Daoy (cell line): ENCODE data around the gene SRSF8. TPM values are rescaled to one million over a fixed set of nuclear protein-coding genes. Genes with fewer than 3 reads are reported as not detected.
"Not testable (repeated sequence)": the region's sequence is repeated elsewhere in the genome, so short reads cannot be mapped to it uniquely, and the experiment has no call there.

Experiments
- DNase-seq: peaks from one replicate; pipeline ENCODE4 v3.0.0-alpha.2; 2015; ENCODE audit warnings: low read depth
- total RNA-seq: library from RNA; depleted of rRNA; stranded (reverse); fragments of >200 nt; shearing (Covaris generic); gene quantifications from 2 replicates; pipeline ENCODE4 v1.2.3, GENCODE V29; 2014; rRNA removed

Gene SRSF8, protein sequence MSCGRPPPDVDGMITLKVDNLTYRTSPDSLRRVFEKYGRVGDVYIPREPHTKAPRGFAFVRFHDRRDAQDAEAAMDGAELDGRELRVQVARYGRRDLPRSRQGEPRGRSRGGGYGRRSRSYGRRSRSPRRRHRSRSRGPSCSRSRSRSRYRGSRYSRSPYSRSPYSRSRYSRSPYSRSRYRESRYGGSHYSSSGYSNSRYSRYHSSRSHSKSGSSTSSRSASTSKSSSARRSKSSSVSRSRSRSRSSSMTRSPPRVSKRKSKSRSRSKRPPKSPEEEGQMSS
- 11.1 and 25.1 TPM in 2 replicates for total RNA-seq

DNA sequence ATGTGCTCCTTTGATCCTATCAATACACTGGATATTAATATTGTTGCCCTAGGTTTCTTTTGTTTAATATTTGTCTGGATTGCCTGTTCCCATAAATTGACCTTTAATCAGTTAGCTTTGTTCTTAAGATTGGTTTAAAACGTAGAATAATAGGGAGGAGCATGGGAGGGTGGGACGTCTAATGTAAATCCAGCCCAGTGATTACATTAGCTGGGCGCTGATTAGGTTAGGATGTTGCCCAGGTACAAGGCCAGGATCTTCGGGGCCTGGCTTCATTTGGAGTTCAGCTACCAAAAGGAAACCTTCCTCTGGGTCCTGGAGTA is at the start of gene SRSF8:
Gene SRSF8, plus strand, starts transcription at position 204 of the 323 bp plus-strand sequence. CDS start 308 bp downstream, outside the sequence.
- no peak for DNase-seq

DNA sequence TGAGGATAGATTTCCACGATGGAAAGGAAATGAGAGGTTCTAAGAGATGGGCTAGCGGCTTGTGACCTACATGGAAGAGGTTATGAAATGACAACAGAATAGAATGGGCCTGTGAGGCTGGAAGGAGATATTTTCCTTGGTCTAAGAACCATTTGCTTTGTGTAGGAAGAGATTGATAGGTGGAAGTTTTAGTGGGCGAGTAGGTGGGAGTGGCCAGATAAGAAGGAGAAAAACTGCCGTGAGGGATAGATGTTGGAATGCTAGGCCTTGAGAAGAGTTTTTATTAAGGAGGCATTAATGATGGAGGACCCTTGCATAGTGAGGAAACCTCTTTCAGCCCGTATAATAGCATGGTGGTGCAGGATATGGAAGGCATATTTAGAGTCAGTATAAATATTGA is 45.3 kb upstream of the SRSF8 start:
- DNase-seq = not testable (repeated sequence)

DNA sequence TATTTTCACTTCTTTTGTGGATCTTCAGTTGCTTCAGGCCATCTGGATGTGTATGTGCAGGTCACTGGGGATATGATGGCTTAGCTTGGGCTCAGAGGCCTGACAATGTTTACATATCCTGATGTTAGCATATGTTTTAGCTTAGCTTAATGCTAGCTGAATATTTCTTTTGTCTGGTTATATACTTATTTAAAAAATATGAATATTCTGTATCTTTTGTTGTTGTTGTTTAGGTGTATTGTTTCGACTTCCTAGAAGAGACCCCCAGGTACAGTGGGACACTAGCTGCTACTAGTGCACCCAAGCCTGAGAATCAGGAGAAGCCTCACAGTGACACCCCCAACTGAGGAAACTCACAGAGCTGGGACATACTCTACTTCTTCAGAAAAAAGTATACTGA is 41.8 kb upstream of the SRSF8 start, which contains the start of gene KDM4E:
Gene KDM4E, plus strand, starts transcription at position 301 of the 400 bp plus-strand sequence. CDS start 300 bp downstream, outside the sequence.
- no peak for DNase-seq

DNA sequence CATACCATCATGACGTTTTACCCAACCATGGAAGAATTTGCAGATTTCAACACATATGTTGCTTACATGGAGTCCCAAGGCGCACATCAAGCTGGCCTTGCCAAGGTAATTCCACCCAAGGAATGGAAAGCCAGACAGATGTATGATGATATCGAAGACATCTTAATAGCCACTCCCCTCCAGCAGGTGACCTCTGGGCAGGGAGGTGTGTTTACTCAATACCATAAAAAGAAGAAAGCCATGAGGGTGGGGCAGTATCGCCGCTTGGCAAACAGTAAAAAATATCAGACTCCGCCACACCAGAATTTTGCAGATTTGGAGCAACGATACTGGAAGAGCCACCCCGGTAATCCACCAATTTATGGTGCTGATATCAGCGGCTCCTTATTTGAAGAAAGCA is 41.1 kb upstream of the SRSF8 start:
- not testable (repeated sequence) for DNase-seq

DNA sequence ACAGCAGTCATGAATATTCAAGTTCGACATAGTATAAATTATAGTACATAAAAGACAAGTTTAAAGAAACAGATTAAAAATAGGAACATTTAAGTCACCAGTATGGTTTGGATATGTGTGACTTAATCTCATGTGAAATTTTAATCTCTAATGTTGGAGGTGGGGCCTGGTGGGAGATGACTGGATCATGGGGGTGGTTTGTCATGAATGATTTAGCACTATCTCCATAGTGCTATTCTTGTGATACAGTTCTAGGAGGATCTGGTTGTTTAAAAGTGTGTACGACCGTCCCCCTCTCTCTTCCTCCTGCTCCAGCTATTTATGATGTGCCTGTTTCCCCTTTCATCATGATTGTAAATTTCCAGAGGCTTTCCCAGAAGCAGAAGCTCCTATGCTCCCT is 38.4 kb upstream of the SRSF8 start:
- DNase-seq = no peak

DNA sequence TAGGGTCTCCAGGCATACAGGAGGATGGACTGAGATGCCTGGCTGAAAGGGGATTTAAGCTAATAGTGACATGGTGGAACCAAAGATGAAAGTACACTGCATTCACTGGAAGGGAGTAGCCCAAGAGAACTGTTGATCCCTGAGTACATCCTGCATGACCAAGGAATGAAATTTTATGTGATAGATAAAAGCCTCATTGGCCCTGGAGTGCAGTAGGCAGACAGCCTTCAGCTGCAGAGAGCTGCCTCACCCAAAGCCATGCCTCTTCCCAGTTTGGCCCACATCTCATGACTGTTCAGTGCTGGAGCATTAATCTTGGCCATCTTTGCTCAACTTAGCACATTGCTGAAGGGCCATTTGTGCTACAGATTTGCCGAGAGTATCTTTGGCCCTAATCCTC is 33.7 kb upstream of the SRSF8 start:
- DNase-seq = no peak

DNA sequence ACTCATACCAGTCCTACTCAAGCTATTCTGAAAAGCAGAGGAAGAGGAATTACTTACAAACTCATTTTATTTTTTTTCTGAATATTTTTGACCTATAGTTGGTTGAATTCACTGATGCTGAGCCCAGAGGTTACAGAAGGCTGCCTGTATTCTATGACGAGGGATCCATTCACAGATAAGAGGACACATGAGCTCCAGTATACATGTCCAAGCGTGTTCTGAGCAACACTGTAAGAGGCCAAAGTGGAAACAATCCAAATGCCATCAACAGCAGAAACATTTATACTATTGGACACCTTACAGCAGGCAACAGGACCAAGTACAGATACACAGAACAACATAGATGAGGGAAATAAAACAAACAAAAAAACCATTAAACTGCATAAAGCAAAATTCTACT is 31.4 kb upstream of the SRSF8 start:
- no peak for DNase-seq

DNA sequence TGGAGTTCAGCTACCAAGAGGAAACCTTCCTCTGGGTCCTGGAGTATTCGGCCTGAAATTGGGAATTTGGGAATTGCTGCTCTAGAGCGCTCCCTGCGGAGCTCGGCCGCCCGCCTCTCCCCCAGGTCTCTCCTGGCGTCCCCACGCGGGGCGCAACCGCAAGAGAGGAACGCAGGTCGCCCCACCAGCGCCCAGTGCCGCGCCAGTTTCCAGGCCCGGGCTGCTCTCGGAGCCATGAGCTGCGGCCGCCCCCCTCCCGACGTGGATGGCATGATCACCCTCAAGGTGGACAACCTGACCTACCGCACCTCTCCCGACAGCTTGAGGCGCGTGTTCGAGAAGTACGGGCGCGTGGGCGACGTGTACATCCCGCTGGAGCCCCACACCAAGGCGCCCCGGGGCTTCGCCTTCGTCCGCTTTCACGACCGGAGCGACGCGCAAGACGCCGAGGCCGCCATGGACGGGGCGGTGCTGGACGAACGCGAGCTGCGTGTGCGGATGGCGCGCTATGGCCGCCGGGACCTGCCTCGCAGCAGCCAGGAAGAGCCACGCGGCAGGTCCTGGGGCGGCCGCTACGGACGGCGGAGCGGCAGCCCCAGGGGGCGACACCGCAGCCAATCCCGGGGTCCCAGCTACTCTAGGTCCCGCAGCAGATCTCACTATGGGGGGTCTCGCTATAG is 29.2 kb upstream of the SRSF8 start:
- not testable (repeated sequence) for DNase-seq

DNA sequence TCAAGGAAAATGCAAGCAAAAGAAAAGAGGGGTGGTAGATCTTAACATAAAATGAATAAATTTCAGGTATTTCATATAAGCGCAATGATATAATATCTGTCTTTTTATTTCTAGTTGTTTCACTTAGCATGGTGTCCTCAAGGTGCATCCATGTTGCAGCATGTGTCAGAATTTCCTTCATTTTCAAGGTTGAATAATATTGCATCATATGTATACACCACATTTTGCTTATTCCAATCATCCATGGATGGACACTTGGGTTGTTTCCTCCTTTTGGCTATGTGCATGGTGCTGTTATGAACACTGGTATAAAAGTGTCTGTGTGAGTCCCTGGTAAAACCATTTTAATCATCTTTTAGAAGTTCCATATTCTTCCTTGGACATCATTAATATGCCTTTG is 24.5 kb upstream of the SRSF8 start:
- no peak for DNase-seq

DNA sequence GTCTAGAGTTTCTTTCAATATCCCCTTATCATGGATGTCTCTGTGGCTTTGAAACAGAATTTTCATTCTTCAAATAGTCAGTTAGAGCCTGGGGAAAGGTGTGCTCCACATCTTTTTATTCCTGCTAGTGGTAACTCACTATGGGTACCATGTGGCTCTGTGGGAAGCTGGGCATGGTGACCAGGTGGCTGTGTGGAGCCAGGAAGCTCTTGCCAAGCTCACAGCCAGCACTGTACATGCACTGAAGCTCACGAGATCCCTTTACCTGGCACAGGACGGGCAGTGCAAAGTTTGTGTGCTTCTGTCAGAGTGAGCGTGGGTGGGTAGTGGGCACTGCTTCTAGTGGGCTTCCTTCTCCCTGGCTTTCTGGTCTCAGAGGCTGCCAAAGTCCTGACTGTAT is 23.8 kb upstream of the SRSF8 start:
- no peak for DNase-seq

DNA sequence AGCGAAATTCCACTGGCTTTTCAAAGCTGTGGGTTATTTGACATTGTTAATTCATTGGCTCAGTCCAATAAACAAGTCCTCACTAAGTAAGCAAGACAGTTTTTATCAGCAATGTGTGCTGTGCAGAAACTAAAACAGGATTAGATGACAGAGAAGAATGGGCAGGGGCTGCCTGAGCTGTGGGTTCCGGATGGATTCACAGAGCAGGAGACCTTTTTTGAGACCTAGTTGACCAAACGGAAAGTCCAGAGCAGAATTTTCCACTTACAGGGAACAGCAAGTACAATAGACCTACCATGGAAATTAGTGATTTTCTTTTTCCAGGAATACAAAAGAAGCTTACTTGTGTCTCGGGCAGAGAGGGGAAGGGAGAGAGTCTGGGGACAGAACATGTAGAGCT is 22.7 kb upstream of the SRSF8 start:
- DNase-seq = no peak

DNA sequence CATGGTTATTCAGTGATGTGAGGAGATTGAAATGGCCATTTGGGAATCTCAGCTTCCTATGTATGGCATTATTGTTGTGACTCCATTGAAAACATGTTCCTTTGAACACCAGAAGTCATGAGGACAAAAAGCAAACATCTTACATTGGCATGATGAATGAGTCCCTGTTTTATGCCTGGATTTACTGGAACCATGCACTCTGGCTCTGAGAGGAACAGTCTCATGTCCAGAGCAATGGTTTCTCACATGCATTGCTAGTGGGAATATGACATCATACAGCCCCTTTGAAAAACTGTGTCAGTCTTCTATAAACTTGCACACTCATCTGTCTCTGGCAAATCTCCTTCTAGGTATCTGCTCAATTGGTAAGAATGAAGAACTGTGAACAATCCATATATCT is 20.9 kb upstream of the SRSF8 start:
- DNase-seq = no peak

DNA sequence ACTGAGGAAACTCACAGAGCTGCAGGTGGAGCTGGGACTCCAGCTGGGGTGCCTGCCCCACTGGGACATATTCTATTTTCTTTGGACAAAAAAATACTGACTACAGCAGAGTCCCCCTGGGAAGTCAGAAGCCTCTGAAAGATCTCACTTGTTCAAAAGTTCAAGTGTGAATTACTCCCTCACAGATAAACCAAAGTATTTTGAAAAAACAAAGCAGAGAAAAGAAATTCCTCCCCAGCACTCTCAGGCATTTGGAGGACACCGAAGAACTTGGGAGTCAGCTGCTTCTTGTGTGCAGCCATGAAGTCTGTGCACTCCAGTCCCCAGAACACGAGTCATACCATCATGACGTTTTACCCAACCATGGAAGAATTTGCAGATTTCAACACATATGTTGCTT is 17.6 kb upstream of the SRSF8 start, which contains the start of gene KDM4F:
Gene KDM4F, plus strand, starts transcription at position 301 of the 400 bp plus-strand sequence.
- not testable (repeated sequence) for DNase-seq

DNA sequence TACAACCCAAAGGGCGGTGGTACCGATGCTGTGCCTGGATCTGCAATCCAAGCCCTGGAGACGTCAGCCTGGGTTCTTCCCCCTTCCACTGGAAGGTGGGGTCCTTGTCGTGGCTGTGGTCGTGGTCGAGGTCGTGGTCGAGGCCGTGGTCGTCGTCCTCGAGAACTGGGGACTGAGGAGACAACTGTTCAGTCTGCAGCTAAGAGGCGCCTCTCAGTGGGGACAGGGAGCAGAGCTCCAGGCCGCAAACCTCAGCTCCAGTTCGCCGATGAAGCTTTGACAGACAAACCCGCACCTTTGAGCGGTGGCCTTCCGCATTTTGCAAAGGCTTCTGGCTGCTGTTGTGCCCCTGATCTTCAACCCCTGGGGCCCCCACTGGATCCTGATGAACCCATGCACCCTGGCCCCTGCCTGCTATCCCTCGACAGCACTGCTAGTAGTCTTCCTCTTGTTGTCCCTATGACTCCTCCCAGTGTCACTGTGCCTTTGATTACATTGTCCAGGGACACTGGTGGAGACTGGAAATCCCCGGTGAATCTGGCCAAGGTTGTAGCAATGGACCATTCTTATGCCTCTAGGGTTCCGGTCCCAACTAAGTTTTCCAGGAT is 16.0 kb upstream of the SRSF8 start:
- DNase-seq = no peak

DNA sequence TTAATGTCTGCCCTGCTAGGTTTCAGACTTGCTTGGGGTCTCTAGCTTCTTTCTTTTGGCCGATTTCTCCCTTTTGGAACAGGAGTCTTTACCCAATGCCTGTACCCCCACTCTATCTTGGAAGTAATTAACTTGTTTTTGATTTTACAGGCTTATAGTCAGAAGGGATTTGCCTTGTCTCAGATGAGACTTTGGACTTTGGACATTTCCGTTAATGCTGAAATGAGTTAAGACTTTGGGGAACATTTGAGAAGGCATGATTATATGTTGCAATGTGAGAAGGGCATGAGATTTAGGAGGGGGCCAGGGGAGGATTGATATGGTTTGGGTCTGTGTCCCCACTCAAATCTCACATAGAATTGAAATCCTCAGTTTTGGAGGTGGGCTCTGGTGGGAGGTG is 12.4 kb upstream of the SRSF8 start:
- no peak for DNase-seq

DNA sequence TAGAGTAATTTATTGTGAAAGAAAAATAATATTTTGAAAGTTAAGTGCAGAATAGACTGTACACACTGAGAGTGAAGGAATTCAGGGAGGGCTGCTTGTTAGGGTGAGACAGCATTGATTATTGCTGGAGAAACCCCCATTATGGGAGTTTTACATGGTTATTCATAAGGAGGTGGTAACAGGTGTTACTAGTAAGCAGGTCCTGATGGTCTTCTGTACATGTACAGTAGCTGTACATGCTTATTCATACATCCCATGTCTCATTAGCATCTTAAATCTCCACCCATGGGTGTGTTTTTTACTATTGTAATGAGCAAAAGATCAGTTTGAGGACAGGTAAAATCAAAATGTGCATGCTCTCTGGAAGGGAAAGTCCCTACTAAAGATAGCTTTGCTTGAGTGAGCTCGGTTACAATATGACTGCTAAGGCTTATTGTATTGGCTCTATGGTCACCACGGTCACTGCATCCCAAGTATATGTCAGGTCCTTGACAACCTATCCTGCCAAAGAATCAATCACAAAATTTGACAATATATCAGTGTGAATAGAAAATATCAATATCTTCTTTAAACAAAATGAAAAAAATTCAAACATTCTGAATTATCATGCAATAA is 11.3 kb upstream of the SRSF8 start:
- no peak for DNase-seq

DNA sequence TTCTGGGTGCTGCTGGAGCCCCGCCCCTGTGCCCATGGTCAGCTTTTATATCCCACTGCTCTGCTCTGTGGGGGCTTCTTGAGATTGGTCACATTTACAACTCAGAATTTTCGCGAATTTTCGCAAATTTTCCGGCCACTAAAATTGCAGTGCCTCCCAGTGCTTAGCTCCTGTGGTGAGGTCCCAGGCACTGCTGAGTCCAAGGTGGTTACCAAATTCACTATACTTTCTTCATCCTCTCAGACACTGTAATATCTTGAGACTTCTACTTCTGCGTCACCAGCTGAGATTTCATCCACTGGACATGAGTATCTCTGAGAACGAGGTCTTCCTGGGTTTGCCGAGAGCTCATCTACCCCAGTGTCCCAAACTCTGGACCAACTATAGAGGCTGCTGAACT is 8.8 kb upstream of the SRSF8 start:
- DNase-seq = no peak

DNA sequence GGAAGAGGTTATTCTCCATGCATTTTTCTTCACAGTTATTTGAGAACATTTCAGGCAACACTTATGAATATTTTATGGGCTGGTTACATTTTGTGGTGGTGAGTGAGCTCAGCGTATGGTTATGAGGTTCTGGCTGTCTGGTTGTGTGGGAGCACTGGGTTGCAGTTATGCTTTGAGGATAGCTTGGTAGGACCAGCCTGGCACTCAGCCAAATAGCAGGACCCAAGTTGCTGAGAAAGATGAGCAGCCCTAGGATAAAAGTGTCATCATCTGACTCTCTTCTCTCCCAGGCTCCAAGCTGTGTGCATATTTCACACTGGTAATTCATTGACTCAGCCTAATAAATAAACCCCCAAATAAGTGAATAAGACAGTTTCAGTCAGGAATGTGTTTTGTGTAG is 8.1 kb upstream of the SRSF8 start:
- no peak for DNase-seq

DNA sequence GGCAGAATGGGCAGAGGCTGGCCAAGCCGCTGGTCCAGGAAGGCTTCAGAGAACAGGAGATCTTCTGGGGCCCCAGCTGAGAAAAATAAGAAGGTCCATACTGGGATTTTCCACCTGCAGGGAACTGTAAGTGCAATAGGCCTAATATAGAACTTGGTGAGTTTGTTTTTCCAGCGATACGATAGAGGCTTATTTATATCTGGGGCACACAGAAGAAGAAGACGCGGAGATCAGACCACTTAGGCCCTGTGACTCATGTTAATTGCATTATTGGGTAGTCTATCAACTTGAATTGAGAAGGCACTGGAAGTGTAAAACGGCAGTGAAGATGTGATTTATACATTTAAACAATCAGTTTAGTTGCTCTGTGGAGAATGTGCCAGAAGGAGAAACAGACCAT is 7.7 kb upstream of the SRSF8 start:
- DNase-seq = no peak

DNA sequence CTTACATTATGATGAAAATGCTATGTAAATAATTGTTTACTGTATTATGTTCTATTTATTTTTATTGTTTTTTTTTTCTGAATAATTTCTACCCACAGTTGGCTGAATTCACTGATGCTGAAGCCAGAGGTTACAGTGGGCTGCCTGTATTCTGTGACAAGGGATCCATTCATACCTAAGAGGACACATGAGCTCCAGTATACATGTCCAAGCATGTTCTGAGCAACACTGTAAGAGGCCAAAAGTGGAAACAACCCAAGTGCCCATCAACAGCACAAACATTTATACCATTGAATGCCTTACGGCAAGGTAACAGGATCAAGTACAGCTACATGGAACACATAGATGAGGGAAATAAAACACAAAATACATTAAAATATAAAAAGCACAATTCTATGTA is 1.4 kb upstream of the SRSF8 start:
- DNase-seq = no peak

DNA sequence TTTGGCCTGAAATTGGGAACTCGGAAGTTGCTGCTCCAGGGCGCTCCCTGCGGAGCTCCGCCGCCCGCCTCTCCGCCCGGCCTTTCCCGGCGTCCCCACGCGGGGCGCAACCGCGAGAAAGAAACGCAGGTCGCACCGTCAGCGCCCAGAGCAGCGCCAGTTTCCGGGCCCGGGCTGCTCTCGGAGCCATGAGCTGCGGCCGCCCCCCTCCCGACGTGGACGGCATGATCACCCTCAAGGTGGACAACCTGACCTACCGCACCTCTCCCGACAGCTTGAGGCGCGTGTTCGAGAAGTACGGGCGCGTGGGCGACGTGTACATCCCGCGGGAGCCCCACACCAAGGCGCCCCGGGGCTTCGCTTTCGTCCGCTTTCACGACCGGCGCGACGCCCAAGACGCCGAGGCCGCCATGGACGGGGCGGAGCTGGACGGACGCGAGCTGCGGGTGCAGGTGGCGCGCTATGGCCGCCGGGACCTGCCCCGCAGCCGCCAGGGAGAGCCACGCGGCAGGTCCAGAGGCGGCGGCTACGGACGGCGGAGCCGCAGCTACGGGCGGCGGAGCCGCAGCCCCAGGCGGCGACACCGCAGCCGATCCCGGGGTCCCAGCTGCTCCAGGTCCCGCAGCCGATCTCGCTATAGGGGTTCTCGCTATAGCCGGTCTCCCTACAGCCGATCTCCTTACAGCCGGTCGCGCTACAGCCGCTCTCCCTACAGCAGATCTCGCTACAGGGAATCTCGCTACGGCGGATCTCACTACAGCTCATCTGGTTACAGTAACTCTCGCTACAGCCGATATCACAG is 521 bp downstream of the SRSF8 start:
- DNase-seq = peak; percentile 83

DNA sequence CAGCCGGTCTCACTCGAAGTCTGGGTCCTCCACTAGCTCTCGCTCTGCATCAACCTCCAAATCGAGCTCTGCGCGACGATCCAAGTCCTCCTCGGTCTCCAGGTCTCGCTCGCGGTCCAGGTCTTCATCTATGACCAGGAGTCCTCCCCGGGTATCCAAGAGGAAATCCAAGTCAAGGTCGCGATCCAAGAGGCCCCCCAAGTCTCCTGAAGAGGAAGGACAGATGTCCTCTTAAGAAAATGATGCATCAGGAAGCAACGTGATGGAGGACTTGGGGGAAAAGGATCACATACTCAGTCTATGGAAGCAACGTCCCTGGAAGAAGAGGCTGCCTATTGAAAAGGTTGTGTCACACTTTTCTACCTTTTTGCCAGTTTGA is 1.1 kb downstream of the SRSF8 start:
- no peak for DNase-seq
